Panc1 (cell line): ENCODE data around the gene ADAM10. TPM values are rescaled to one million over a fixed set of nuclear protein-coding genes. Genes with fewer than 3 reads are reported as not detected.

Experiments
- ATAC-seq: fragments of 200-7000 bp; cut with Tn5 transposase; 2 replicates; pipeline ENCODE4 v1.9.1; 2020; ENCODE audit warnings: mild to moderate bottlenecking, moderate library complexity
- BruUV-seq: library from RNA; stranded (reverse); fragments of 400-500 nt; replicated peaks from 2 replicates; lab custom pipeline; 2021; lab: Mats Ljungman, UMichigan
- CTCF ChIA-PET: fragments of 300-600 bp; sonication (Branson Sonifier 250); formaldehyde crosslinking; loops from one replicate; lab custom pipeline; 2022; ENCODE audit warnings: antibody characterized with exemption; lab: Charles Lee
- POLR2A ChIA-PET: fragments of 300-600 bp; sonication (Branson Sonifier 250); formaldehyde crosslinking; loops from one replicate; lab custom pipeline; 2022; ENCODE audit warnings: antibody characterized with exemption; lab: Charles Lee
- DNase-seq: peaks from one replicate; pipeline ENCODE4 v3.0.0-alpha.2; 2010; ENCODE audit warnings: low read depth, low spot score
- H3K27ac ChIP-seq: 2 replicates; pipeline ENCODE4 v1.5.1; 2011; ENCODE audit warnings: mild to moderate bottlenecking, low read length, inconsistent platforms
- H3K27me3 ChIP-seq: fragments of 200-500 bp; sonication (Bioruptor generic); 2 replicates; pipeline ENCODE4 v1.6.0; 2014; ENCODE audit warnings: low read length, inconsistent platforms; ENCODE audit not compliant: control insufficient read depth, insufficient read depth
- H3K36me3 ChIP-seq: fragments of 200-500 bp; sonication (Bioruptor generic); 2 replicates; pipeline ENCODE4 v1.5.1; 2014; ENCODE audit warnings: inconsistent platforms, mild to moderate bottlenecking, low read length, moderate library complexity; ENCODE audit not compliant: control insufficient read depth, insufficient read depth
- H3K4me1 ChIP-seq: 2 replicates; pipeline ENCODE4 v1.5.1; 2011; ENCODE audit warnings: inconsistent platforms, mild to moderate bottlenecking, low read length, moderate library complexity; ENCODE audit not compliant: control insufficient read depth, insufficient read depth
- H3K4me3 ChIP-seq, 2 experiments: 2 replicates each; pipeline ENCODE4 v1.5.1; 2011 to 2012; ENCODE audit warnings: low read depth in 2 of 2, low read length in 2 of 2, mild to moderate bottlenecking in 2 of 2, inconsistent platforms in 1 of 2, moderate library complexity in 1 of 2
- H3K9me3 ChIP-seq: fragments of 200-500 bp; sonication (Bioruptor generic); 2 replicates; pipeline ENCODE4 v1.5.1; 2014; ENCODE audit warnings: low read depth, mild to moderate bottlenecking, inconsistent platforms, low read length, moderate library complexity; ENCODE audit not compliant: control insufficient read depth, insufficient read depth
- CTCF ChIP-seq: fragments of 450-650 bp; IDR thresholded peaks from 2 replicates; pipeline ENCODE4 v1.5.1; 2017; ENCODE audit warnings: mild to moderate bottlenecking
- POLR2AphosphoS5 ChIP-seq: IDR thresholded peaks from 2 replicates; pipeline ENCODE4 v1.6.1; 2012; ENCODE audit warnings: mild to moderate bottlenecking, low read depth, low read length, moderate library complexity
- REST ChIP-seq, 2 experiments: IDR thresholded peaks; 2 replicates each; pipeline ENCODE4 v1.6.1; 2011 to 2012; ENCODE audit warnings: low read depth in 2 of 2, control low read depth in 1 of 2, low read length in 1 of 2, mild to moderate bottlenecking in 1 of 2, moderate library complexity in 1 of 2; ENCODE audit not compliant: insufficient read depth in 1 of 2
- SIN3A ChIP-seq: IDR thresholded peaks from 2 replicates; pipeline ENCODE4 v1.6.1; 2012; ENCODE audit warnings: low read depth, mild to moderate bottlenecking, low read length, moderate library complexity, borderline replicate concordance; ENCODE audit not compliant: insufficient read depth
- TCF7L2 ChIP-seq: IDR thresholded peaks from 2 replicates; pipeline ENCODE4 v1.6.1; 2011; ENCODE audit warnings: mild to moderate bottlenecking, low read depth, low read length, inconsistent platforms
- in situ Hi-C: cut with HindIII; loops from 2 replicates; pipeline ENCODE4 v1.10.0; 2016; ENCODE audit warnings: low sequenced_read_pairs, low pct_unique_long_range_greater_than_20kb
- intact Hi-C: fragments of 100-400 bp; cut with micrococcal nuclease; formaldehyde crosslinking; loops from one replicate; pipeline ENCODE4 v1.10.0; 2022; ENCODE audit not compliant: unreplicated experiment
- total RNA-seq: library from RNA; stranded (reverse); gene quantifications from one replicate; pipeline ENCODE4 v1.2.1, GENCODE V29; 2021; ENCODE audit not compliant: unreplicated experiment

Gene ADAM10
- total RNA-seq, 1 experiment from 2014 or later = 176 TPM

- H3K9me3 ChIP-seq = no peaks in the 10 kb centered on the region
- no TSS peak for BruUV-seq
- in situ Hi-C loops = no loop called here
- no peak for TF ChIP-seq SIN3A
- TF ChIP-seq CTCF = no peak
- TF ChIP-seq POLR2AphosphoS5 = no peak
- TF ChIP-seq REST (IDR thresholded peaks at IDR 0.05; ENCODE audit: insufficient read depth in 1 of 2, low read depth in 2 of 2, low read length in 1 of 2) = no peak
- TF ChIP-seq TCF7L2 = no peak
- no peak for DNase-seq
- H3K4me3 ChIP-seq = no peak overlapping the region
- H3K27me3 ChIP-seq = no peaks in the 10 kb centered on the region
- H3K27ac ChIP-seq = no peak overlapping the region
- intact Hi-C loops = no loop called here
- CTCF ChIA-PET = no interaction called here
- H3K36me3 ChIP-seq = no peaks in the 10 kb centered on the region
- H3K4me1 ChIP-seq = peaks cover 5% of the 10 kb centered on the region; the same call in 1 of the 2 replicates
- POLR2A ChIA-PET = no interaction called here
- ATAC-seq = no peak
Measured at GRCh38 chr15:58549013-58549784, 200.3 kb downstream of the ADAM10 start.

GRCh38 chr15:58548308-58549012 is 201.0 kb downstream of the ADAM10 start:
- intact Hi-C loops (no loop called here), in situ Hi-C loops (no loop called here)
- CTCF ChIA-PET = no interaction called here
- H3K36me3 ChIP-seq = no peaks in the 10 kb centered on the region
- DNase-seq (no peak), ATAC-seq (no peak)
- TF ChIP-seq POLR2AphosphoS5 = no peak
- TF ChIP-seq TCF7L2 = no peak
- no peak for TF ChIP-seq REST (IDR thresholded peaks at IDR 0.05; ENCODE audit: insufficient read depth in 1 of 2, low read depth in 2 of 2, low read length in 1 of 2)
- no peak for TF ChIP-seq CTCF
- no peak for TF ChIP-seq SIN3A
- POLR2A ChIA-PET = no interaction called here
- peaks cover 5% of the 10 kb centered on the region; the same call in 1 of the 2 replicates for H3K4me1 ChIP-seq
- no peak overlapping the region for H3K4me3 ChIP-seq
- no TSS peak for BruUV-seq
- no peaks in the 10 kb centered on the region for H3K27me3 ChIP-seq
- H3K9me3 ChIP-seq = no peaks in the 10 kb centered on the region
- H3K27ac ChIP-seq = peak overlapping the region; percentile 36; the same call in 1 of the 2 replicates
